Gastroesophageal sphincter (tissue), 4 donors: Measurements from ENCODE around the gene MT1E. TPM values are rescaled to one million over a fixed set of nuclear protein-coding genes. Genes with fewer than 3 reads are reported as not detected.
A peak's percentile ranks its signal among the peaks of the same experiment; 100 is the strongest.

ENCODE experiments used
- ATAC-seq: fragments of 150-250 bp; one replicate; pipeline ENCODE4 v1.9.1; 2016; ENCODE audit warnings: mild to moderate bottlenecking, moderate library complexity
- H3K27ac ChIP-seq, 4 donors: fragments of 200-600 bp; sonication (generic) in 3 of 4; 1 replicate in 3 of 4; 2 replicates in 1 of 4; pipeline ENCODE4 v1.5.1; 2016 to 2019
- H3K27me3 ChIP-seq: fragments of 200-600 bp; sonication (generic); one replicate; pipeline ENCODE4 v1.5.1; 2019
- H3K36me3 ChIP-seq, 2 donors: fragments of 200-600 bp; sonication (generic); one replicate each; pipeline ENCODE4 v1.5.1; 2019; ENCODE audit warnings: control low read depth in 1 of 2
- H3K4me1 ChIP-seq, 3 donors: fragments of 200-600 bp; sonication (generic); 1 replicate in 2 of 3; 2 replicates in 1 of 3; pipeline ENCODE4 v1.5.1; 2016 to 2019; ENCODE audit warnings: control low read depth in 2 of 3
- H3K4me3 ChIP-seq, 2 donors: fragments of 200-600 bp; sonication (generic); one replicate each; pipeline ENCODE4 v1.5.1; 2019; ENCODE audit warnings: mild to moderate bottlenecking in 1 of 2, moderate library complexity in 1 of 2
- H3K9me3 ChIP-seq, 3 donors: fragments of 200-600 bp; sonication (generic); one replicate each; pipeline ENCODE4 v1.5.1; 2017 to 2019; ENCODE audit warnings: control low read depth in 2 of 3
- EP300 ChIP-seq: sonication (generic); formaldehyde crosslinking; IDR thresholded peaks from one replicate; pipeline ENCODE4 v1.6.1; 2017; ENCODE audit warnings: antibody characterized with exemption, mild to moderate bottlenecking
- POLR2A ChIP-seq, 2 donors: fragments of 450-650 bp; IDR thresholded peaks; one replicate each; pipeline ENCODE4 v1.6.1; 2017; ENCODE audit warnings: antibody characterized with exemption in 2 of 2, mild to moderate bottlenecking in 2 of 2, moderate library complexity in 1 of 2
- POLR2AphosphoS5 ChIP-seq: sonication (generic); formaldehyde crosslinking; IDR thresholded peaks from one replicate; pipeline ENCODE4 v1.6.1; 2017; ENCODE audit warnings: antibody characterized with exemption
- WGBS, 2 donors: methylation state at CpG; one replicate each; pipeline ENCODE4 v1.1.5; 2018; ENCODE audit warnings: low coverage in 1 of 2; 5-methylcytosine and 5-hydroxymethylcytosine counted together
- total RNA-seq, 4 donors: library from RNA; depleted of rRNA; stranded (reverse); fragments of >200 nt; gene quantifications; one replicate each; pipeline ENCODE4 v1.1.0, GENCODE V29; 2016
- TF ChIP-seq, protein P1 (sequence below), 4 experiments: fragments of 200-600 bp in 2 of 4; fragments of 450-650 bp in 2 of 4; sonication (generic) in 1 of 4; IDR thresholded peaks; one replicate each; pipeline ENCODE4 v1.5.1; 2017 to 2019; ENCODE audit warnings: antibody characterized with exemption in 4 of 4, mild to moderate bottlenecking in 2 of 4, moderate library complexity in 2 of 4

Gene MT1E
- total RNA-seq, 4 donors from 2014 or later: 101 to 194 (median 144) TPM

DNA sequence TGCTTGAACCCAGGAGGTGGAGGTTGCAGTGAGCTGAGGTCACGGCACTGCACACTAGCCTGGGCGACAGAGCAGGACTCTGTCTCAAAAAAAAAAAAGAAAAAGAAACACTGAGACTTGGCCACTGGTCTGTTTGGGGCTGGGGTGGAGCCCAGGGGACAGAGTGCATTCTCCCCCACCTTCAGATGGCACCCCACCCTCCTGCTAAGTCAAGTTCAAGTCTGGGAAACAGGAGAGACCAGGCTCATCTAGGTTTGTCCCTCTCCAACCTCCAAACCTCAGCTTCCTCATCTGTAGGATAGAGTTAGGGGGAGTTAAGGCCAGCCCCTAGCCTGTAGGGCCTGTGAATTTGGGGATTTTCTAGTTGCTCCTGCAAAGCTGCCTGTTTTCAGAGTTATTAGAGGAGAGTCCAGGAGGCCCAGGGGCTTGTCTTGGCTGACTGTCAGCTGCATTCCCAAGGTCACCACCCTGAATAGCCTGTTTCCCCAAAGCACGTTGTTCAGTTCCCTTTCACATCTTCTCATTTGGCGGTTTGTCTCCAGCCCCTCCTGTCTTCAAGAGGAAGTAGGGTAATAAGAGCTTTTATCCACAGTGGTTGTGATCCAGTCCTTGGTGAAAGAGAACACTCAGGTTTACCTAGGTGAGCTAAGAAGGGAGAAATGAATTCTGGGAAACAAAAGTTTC, 34.1 kb upstream of the MT1E start:
- Histone ChIP-seq H3K27me3 (peaks cover 40% of the 10 kb centered on the region), H3K4me1 (peaks cover 0 to 14% (median 7%) of the 10 kb centered on the region in 3 donors), H3K27ac (no peak overlapping the region), H3K4me3 (no peak overlapping the region), H3K9me3 (peaks cover 0 to 6% (median 0%) of the 10 kb centered on the region in 3 donors), H3K36me3 (no peaks in the 10 kb centered on the region)
- TF ChIP-seq POLR2AphosphoS5 (no peak), EP300 (no peak), POLR2A (IDR thresholded peaks at IDR 0.05) (no peak)
- TF ChIP-seq, protein P1, sequence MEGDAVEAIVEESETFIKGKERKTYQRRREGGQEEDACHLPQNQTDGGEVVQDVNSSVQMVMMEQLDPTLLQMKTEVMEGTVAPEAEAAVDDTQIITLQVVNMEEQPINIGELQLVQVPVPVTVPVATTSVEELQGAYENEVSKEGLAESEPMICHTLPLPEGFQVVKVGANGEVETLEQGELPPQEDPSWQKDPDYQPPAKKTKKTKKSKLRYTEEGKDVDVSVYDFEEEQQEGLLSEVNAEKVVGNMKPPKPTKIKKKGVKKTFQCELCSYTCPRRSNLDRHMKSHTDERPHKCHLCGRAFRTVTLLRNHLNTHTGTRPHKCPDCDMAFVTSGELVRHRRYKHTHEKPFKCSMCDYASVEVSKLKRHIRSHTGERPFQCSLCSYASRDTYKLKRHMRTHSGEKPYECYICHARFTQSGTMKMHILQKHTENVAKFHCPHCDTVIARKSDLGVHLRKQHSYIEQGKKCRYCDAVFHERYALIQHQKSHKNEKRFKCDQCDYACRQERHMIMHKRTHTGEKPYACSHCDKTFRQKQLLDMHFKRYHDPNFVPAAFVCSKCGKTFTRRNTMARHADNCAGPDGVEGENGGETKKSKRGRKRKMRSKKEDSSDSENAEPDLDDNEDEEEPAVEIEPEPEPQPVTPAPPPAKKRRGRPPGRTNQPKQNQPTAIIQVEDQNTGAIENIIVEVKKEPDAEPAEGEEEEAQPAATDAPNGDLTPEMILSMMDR (IDR thresholded peaks at IDR 0.05): no peak
- WGBS, 2 donors: 25 to 62% methylated on average over 1 to 4 of the region's 4 CpGs
- no peak for ATAC-seq

DNA sequence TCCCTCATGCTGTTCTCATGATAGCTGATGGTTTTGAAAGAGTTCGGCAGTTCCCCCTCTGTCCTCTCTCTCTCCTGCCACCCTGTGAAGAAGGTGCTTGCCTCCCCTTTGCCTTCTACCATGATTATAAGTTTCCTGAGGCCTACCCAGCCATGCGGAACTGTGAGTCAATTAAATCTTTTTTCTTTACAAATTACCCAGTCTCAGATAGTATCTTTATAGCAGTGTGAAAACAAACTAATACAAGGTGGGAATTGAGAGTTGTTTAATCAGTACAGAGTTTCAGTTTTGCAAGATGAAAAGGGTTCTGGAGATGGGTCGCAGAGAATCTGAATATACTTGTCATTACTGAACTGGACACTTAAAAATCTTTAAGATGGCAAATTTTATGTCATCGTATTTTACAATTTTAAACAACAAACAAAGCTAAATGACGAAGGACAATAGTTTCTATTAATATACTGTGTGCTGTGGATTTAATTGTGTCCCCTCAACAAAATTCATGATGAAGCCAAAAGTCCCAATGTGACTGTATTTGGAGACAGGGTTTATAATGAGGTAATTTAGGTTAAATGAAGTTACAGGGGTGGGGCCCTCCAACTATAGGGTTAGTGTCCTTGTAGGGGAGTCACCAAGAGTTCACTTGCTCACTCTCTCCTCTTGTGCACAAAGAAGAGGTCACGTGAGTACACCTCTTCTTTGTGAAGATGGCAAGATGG, 31.8 kb upstream of the MT1E start:
- no peak overlapping the region for H3K27ac ChIP-seq
- peaks cover 23% of the 10 kb centered on the region for H3K27me3 ChIP-seq
- 72 to 95% methylated on average over 6 of the region's 6 CpGs for WGBS, 2 donors
- H3K4me3 ChIP-seq: no peak overlapping the region
- peaks cover 0 to 13% (median 7%) of the 10 kb centered on the region in 3 donors for H3K4me1 ChIP-seq
- peaks cover 0 to 6% (median 0%) of the 10 kb centered on the region in 3 donors for H3K9me3 ChIP-seq
- no peaks in the 10 kb centered on the region for H3K36me3 ChIP-seq
- TF ChIP-seq, protein P1 (IDR thresholded peaks at IDR 0.05): no peak
- TF ChIP-seq POLR2AphosphoS5 (no peak), POLR2A (IDR thresholded peaks at IDR 0.05) (no peak), EP300 (no peak)
- no peak for ATAC-seq

DNA sequence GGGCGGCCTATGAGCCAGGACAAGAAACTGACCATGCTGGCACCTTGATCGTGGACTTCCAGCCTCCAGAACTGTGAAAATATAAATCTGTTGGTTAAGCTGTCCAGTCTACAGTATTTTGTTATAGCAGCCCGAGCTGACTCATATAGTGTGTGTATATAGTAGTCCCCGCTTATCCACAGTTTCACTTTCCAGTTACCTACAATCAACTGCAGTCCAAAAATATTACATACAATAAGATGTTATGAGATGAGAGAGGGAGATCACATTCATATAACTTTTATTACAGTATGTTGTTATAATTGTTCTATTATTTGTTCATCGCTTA, 31.3 kb upstream of the MT1E start:
- no peak overlapping the region for H3K27ac ChIP-seq
- H3K4me1 ChIP-seq: peaks cover 0 to 8% (median 4%) of the 10 kb centered on the region in 3 donors
- H3K36me3 ChIP-seq: no peaks in the 10 kb centered on the region
- H3K4me3 ChIP-seq: no peak overlapping the region
- TF ChIP-seq POLR2A (IDR thresholded peaks at IDR 0.05) (no peak), EP300 (no peak), POLR2AphosphoS5 (no peak)
- TF ChIP-seq, protein P1 (IDR thresholded peaks at IDR 0.05): no peak
- peaks cover 0 to 6% (median 0%) of the 10 kb centered on the region in 3 donors for H3K9me3 ChIP-seq
- 88 to 97% methylated on average over 3 to 5 of the region's 5 CpGs for WGBS, 2 donors
- peaks cover 18% of the 10 kb centered on the region for H3K27me3 ChIP-seq
- no peak for ATAC-seq

DNA sequence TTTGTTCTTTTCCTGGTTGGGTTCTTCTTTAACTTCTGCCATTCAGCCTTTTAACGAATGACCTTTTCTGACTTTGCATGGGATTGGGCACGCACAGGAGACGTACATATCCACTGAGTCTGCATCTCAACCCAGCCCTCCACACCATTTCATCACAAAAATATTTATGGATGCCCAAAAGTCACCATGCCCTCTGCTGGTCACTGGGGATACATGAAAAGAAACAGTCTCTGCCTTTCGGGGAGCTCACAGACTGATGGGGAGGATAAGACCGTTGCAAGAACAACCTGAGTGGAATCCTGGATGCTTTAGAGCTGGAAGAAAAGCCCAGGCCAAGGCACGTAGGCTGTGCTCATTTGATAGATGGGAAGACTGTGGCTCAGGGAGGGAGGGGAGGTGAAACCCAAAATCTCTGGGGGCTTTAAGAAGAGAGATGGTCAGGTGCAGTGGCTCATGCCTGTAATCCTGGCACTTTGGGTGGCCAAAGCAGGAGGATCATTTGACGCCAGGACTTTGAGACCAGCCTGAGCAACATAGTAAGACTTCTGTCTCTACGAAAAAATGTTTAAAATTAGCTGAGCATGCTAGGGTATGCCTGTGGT, 25.1 kb upstream of the MT1E start:
- peaks cover 3% of the 10 kb centered on the region for H3K27me3 ChIP-seq
- H3K4me3 ChIP-seq: no peak overlapping the region
- H3K4me1 ChIP-seq: no peaks in the 10 kb centered on the region
- no peaks in the 10 kb centered on the region for H3K36me3 ChIP-seq
- H3K9me3 ChIP-seq: no peaks in the 10 kb centered on the region
- ATAC-seq: no peak
- no peak overlapping the region for H3K27ac ChIP-seq
- 22 to 42% methylated on average over 5 of the region's 8 CpGs for WGBS, 2 donors
- TF ChIP-seq, protein P1 (IDR thresholded peaks at IDR 0.05): peak; percentile 32 to 67 (median 56)
- no peak for TF ChIP-seq POLR2A (IDR thresholded peaks at IDR 0.05)
